ENCODE measurements around the gene PTMS.

- TF ChIP-seq CTCF (IDR thresholded peaks at IDR 0.05) = no peak
- no peak for TF ChIP-seq NR3C1 (CRISPR knock-in tag; conservative IDR thresholded peaks at IDR 0.05; ENCODE audit: low read depth)
- TF ChIP-seq USF2 (CRISPR knock-in tag; IDR thresholded peaks at IDR 0.05) = no peak
- no peak for TF ChIP-seq E2F5 (CRISPR knock-in tag; IDR thresholded peaks at IDR 0.05)
- no peak for TF ChIP-seq PREB (CRISPR knock-in tag; IDR thresholded peaks at IDR 0.05; ENCODE audit: borderline replicate concordance)
- no peak for TF ChIP-seq IRF2 (CRISPR knock-in tag; IDR thresholded peaks at IDR 0.05; ENCODE audit: borderline replicate concordance, low read depth)
These were observed 21.1 kb downstream of the PTMS start for GRCh38 chr12:6787309-6787708.

Data from WTC11 (cell line).